HepG2 (cell line): ENCODE measurements around the gene SND1. TPM values are rescaled to one million over a fixed set of nuclear protein-coding genes. Genes with fewer than 3 reads are reported as not detected.

Source experiments
- ATAC-seq: fragments of 200-7000 bp; cut with Tn5 transposase; 3 replicates; pipeline ENCODE4 v1.9.1; 2020; ENCODE audit warnings: mild to moderate bottlenecking, moderate library complexity
- BruUV-seq: library from RNA; stranded (reverse); fragments of 400-500 nt; replicated peaks from 2 replicates; lab custom pipeline; 2021; lab: Mats Ljungman, UMichigan
- CTCF ChIA-PET: fragments of 300-600 bp; formaldehyde crosslinking; extraction: SDS; loops from one replicate; lab custom pipeline; 2021; ENCODE audit warnings: low total read pairs, inconsistent platforms, low intra/inter-chr PET ratio; lab: Yijun Ruan, JAX
- POLR2A ChIA-PET: fragments of 350-600 bp; sonication (Branson Sonifier 250); formaldehyde crosslinking; loops from one replicate; lab custom pipeline; 2020; ENCODE audit warnings: antibody characterized with exemption, inconsistent platforms; lab: Yijun Ruan, JAX
- DNase-seq: peaks from one replicate; pipeline ENCODE4 v3.0.0-alpha.2; 2015; ENCODE audit warnings: low spot score
- FAIRE-seq: peaks from 3 replicates; lab custom pipeline; 2011; peaks lifted over from hg19 to GRCh38; lab: Jason Lieb, UNC
- H2AFZ ChIP-seq: one replicate; pipeline ENCODE4 v1.6.1; 2011; ENCODE audit warnings: low read length, inconsistent platforms
- H3K27ac ChIP-seq: fragments of 300-600 bp; 3 replicates; pipeline ENCODE4 v1.8.0; 2011; ENCODE audit warnings: mixed run types, mild to moderate bottlenecking, mixed read lengths, low read length, inconsistent platforms; ENCODE audit not compliant: insufficient read depth; ENCODE audit errors: extremely low read length
- H3K27me3 ChIP-seq, 2 experiments: fragments of 200-600 bp in 1 of 2; 2 replicates in 1 of 2; 3 replicates in 1 of 2; pipeline versions ENCODE4 v1.6.0 to v1.8.0; 2011; ENCODE audit warnings: low read length in 2 of 2, mild to moderate bottlenecking in 2 of 2, moderate library complexity in 2 of 2, inconsistent platforms in 1 of 2; ENCODE audit not compliant: insufficient read depth in 2 of 2, control insufficient read depth in 1 of 2
- H3K36me3 ChIP-seq, 2 experiments: fragments of 200-600 bp in 1 of 2; replicated peaks in 1 of 2; 2 replicates in 1 of 2; 3 replicates in 1 of 2; pipeline versions ENCODE4 v1.5.1 to v1.8.0; 2011; ENCODE audit warnings: low read length in 2 of 2, inconsistent platforms in 1 of 2; ENCODE audit not compliant: insufficient read depth in 2 of 2, control insufficient read depth in 1 of 2
- H3K4me1 ChIP-seq: 2 replicates; pipeline ENCODE4 v1.5.1; 2012; ENCODE audit warnings: low read length, inconsistent platforms; ENCODE audit not compliant: insufficient read depth
- H3K4me2 ChIP-seq: 2 replicates; pipeline ENCODE4 v1.6.0; 2011; ENCODE audit warnings: low read depth, low read length, inconsistent platforms
- H3K4me3 ChIP-seq, 3 experiments: fragments of 200-600 bp in 1 of 3; sonication (generic), shearing (Covaris generic) in 1 of 3; replicated peaks in 1 of 3; 2 replicates each; pipeline ENCODE4 v1.5.1; 2011 to 2016; ENCODE audit warnings: low read length in 3 of 3, inconsistent platforms in 2 of 3, low read depth in 2 of 3, mild to moderate bottlenecking in 2 of 3, control low read depth in 1 of 3, mixed read lengths in 1 of 3; ENCODE audit not compliant: insufficient read depth in 1 of 3
- H3K79me2 ChIP-seq: one replicate; pipeline ENCODE4 v1.6.1; 2011; ENCODE audit warnings: low read length, inconsistent platforms; ENCODE audit not compliant: insufficient read depth
- H3K9ac ChIP-seq: 2 replicates; pipeline ENCODE4 v1.6.0; 2011; ENCODE audit warnings: mild to moderate bottlenecking, low read depth, low read length, inconsistent platforms; ENCODE audit not compliant: insufficient read depth
- H3K9me3 ChIP-seq: 2 replicates; pipeline ENCODE4 v1.5.1; 2012; ENCODE audit warnings: mild to moderate bottlenecking, low read length
- H4K20me1 ChIP-seq: 2 replicates; pipeline ENCODE4 v1.6.0; 2011; ENCODE audit warnings: inconsistent platforms, mild to moderate bottlenecking, low read length, moderate library complexity; ENCODE audit not compliant: insufficient read depth
- DNMT3B ChIP-seq: conservative IDR thresholded peaks from 2 replicates; pipeline ENCODE4 v1.6.1; 2016; ENCODE audit warnings: missing biosample characterization, control low read depth
- GATAD1 ChIP-seq: IDR thresholded peaks from 2 replicates; pipeline ENCODE4 v1.6.1; 2016; ENCODE audit warnings: missing genetic modification reagents, missing compliant biosample characterization
- RBM22 ChIP-seq: fragments of 200-400 bp; formaldehyde crosslinking; optimal IDR thresholded peaks from 2 replicates; pipeline ENCODE3; 2017; ENCODE audit warnings: mild to moderate bottlenecking, low read length, moderate library complexity
- ZMYM3 ChIP-seq: sonication (generic); formaldehyde crosslinking; IDR thresholded peaks from 2 replicates; pipeline ENCODE4 v1.5.1; 2020; ENCODE audit warnings: mild to moderate bottlenecking, missing genetic modification reagents
- ZNF552 ChIP-seq: sonication (generic); formaldehyde crosslinking; IDR thresholded peaks from 2 replicates; pipeline ENCODE4 v1.9.0; 2022; ENCODE audit warnings: missing genetic modification reagents, mild to moderate bottlenecking, borderline replicate concordance
- WGBS: methylation state at CpG from one replicate; pipeline ENCODE4 v1.1.6; 2017; ENCODE audit warnings: low lambda C conversion rate; 5-methylcytosine and 5-hydroxymethylcytosine counted together
- in situ Hi-C: cut with HindIII; loops from 2 replicates; pipeline ENCODE4 v1.10.0; 2017; ENCODE audit warnings: low pct_unique_long_range_greater_than_20kb; ENCODE audit not compliant: extremely low pct_ligation_motif_present
- intact Hi-C: fragments of 100-400 bp; cut with micrococcal nuclease; formaldehyde crosslinking; loops from one replicate; pipeline ENCODE4 v1.10.0; 2022; ENCODE audit not compliant: unreplicated experiment
- polyA plus RNA-seq, 8 experiments: library from polyadenylated mRNA; depleted of rRNA in 3 of 8; stranded (reverse) in 7 of 8; unstranded in 1 of 8; fragments of >200 nt; fragmentation: Illumina TruSeq in 4 of 8; extraction: Trizol in 4 of 8; gene quantifications; 2 replicates each; pipeline versions ENCODE4 v1.2.1 to v1.2.3, GENCODE V29; 2011 to 2016; ENCODE audit warnings: low read depth in 4 of 8, missing spikeins in 1 of 8, mixed read lengths in 1 of 8; ENCODE audit not compliant: insufficient read depth in 1 of 8
- total RNA-seq, 5 experiments: library from RNA; depleted of rRNA; stranded (reverse); fragments of >200 nt; fragmentation: Illumina TruSeq; extraction: Trizol; gene quantifications; 2 replicates each; pipeline ENCODE4 v1.2.3, GENCODE V29; 2016; ENCODE audit warnings: low read depth in 1 of 5
- TF ChIP-seq, protein P1 (sequence below): sonication (generic); formaldehyde crosslinking; IDR thresholded peaks from 2 replicates; pipeline ENCODE4 v1.4.0; 2020; ENCODE audit warnings: missing genetic modification reagents, borderline replicate concordance

SND1 gene
- total and polyA plus RNA-seq, 2 of the 13 experiments (the other 11 are each of a cell fraction or from before 2014, with no cell fraction given), result 110 to 182 TPM

DNA sequence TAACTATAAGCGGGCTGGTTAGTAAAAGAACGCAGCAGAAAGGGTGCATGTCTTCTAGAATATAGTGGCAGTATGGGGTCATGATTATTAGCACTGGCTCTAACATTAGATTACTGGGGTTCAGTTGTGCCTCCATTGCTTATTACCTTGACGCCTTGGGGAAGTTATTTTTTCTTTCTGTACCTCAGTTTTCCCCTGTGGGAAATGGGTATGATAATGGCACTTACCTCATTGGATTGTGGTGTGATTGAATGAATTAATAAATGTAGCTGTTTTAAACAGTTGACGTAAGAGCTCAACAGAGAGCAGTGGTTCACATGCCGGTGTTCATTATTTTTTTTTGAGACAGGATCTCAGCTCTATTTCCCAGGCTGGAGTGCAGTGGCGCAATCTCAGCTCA lies 262.7 kb downstream of the SND1 start (continued):
- TF ChIP-seq, protein P1, sequence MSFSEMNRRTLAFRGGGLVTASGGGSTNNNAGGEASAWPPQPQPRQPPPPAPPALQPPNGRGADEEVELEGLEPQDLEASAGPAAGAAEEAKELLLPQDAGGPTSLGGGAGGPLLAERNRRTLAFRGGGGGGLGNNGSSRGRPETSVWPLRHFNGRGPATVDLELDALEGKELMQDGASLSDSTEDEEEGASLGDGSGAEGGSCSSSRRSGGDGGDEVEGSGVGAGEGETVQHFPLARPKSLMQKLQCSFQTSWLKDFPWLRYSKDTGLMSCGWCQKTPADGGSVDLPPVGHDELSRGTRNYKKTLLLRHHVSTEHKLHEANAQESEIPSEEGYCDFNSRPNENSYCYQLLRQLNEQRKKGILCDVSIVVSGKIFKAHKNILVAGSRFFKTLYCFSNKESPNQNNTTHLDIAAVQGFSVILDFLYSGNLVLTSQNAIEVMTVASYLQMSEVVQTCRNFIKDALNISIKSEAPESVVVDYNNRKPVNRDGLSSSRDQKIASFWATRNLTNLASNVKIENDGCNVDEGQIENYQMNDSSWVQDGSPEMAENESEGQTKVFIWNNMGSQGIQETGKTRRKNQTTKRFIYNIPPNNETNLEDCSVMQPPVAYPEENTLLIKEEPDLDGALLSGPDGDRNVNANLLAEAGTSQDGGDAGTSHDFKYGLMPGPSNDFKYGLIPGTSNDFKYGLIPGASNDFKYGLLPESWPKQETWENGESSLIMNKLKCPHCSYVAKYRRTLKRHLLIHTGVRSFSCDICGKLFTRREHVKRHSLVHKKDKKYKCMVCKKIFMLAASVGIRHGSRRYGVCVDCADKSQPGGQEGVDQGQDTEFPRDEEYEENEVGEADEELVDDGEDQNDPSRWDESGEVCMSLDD (CRISPR knock-in tag), result no peak
- no peak for TF ChIP-seq DNMT3B (CRISPR knock-in tag)
- 0 out of 2 replicates have a peak, but pooled peaks have one; percentile 43 for TF ChIP-seq ZMYM3 (CRISPR knock-in tag)
- no peak for TF ChIP-seq GATAD1 (CRISPR knock-in tag)

DNA sequence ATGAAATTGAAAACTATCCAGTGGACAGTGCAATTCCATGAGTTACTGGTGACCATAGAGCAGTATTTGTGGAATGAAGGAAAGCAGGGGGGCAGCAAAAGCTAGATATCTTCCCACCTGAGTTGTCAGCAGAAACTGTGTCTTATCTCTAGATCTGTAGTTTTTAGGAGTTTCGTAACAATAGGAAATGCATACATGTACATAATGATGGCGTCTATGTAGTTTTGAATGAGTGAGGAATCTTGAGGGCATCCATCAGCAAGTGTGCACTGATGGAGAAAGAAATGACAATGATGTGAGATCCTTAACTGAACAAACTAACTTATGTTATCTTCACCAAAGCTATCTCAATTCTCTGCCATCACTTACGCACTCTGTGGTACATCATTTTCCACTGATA lies 264.7 kb downstream of the SND1 start:
- BruUV-seq, result no TSS peak
- Histone ChIP-seq H3K36me3 (peaks cover 0 to 3% of the 10 kb centered on the region in 2 experiments; a peak in 1 of 5 replicates), H3K9ac (no peak overlapping the region), H3K4me1 (peaks cover 34% of the 10 kb centered on the region), H3K9me3 (no peaks in the 10 kb centered on the region), H3K4me3 (no peak overlapping the region), H3K27ac (no peak overlapping the region), H4K20me1 (peaks cover 16% of the 10 kb centered on the region), H3K27me3 (no peaks in the 10 kb centered on the region), H3K4me2 (no peak overlapping the region), H2AFZ (no peak overlapping the region), H3K79me2 (peaks cover 9% of the 10 kb centered on the region)
- ATAC-seq (no peak), FAIRE-seq (no peak), DNase-seq (no peak)
- POLR2A ChIA-PET, result interaction anchor here (0.9 kb wide), 1 partner anchor 8 kb away, joined by 3 read pairs; no protein-coding TSS in a partner anchor
- CTCF ChIA-PET, result no interaction called here
- TF ChIP-seq RBM22 (peak; percentile 19), ZNF552 (CRISPR knock-in tag) (no peak)
- intact Hi-C loops, result no loop called here
- in situ Hi-C loops, result no loop called here
- WGBS, result 94% methylated on average over 3 of the region's 3 CpGs
